ENCODE data around the gene DBET. TPM values are rescaled to one million over a fixed set of nuclear protein-coding genes. Genes with fewer than 3 reads are reported as not detected.
"Not testable (repeated sequence)": the region's sequence is repeated elsewhere in the genome, so short reads cannot be mapped to it uniquely, and the experiment has no call there.

The DBET gene
- total RNA-seq, 1 donor from 2014 or later, result not detected

GRCh38 chr4:190110570-190111295 lies 46.4 kb downstream of the DBET start:
- DNase-seq (ENCODE audit: missing footprints); ATAC-seq; intact Hi-C loops (cut with DNase I): not testable (repeated sequence)

DNA sequence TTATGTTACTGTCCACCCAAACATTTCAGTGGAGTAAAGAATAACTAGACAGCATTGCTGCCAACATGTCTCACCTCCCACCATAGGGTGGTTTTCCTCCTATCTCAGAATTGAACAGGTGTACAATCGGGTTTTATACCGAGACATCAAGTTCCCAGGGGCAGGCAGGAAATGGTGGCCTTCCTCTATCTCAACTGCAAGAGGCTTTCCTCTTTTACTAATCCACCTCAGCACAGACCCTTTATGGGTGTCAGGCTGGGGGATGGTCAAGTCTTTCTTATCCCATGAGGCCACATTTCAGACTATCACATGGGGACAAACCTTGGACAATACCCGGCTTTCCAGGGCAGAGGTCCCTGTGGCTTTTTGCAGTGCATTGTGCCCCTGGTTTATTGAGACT lies 48.6 kb downstream of the DBET start:
- DNase-seq (ENCODE audit: missing footprints); intact Hi-C loops (cut with DNase I); ATAC-seq: not testable (repeated sequence)

- DNase-seq (ENCODE audit: missing footprints); intact Hi-C loops (cut with DNase I); ATAC-seq: not testable (repeated sequence)
Observed at GRCh38 chr4:190114991-190115390, 50.7 kb downstream of the DBET start.

Other genes with a start within 250 kb of the DBET start
- 38.4 TPM for gene FRG1, start 123.6 kb upstream of the DBET start, total RNA-seq
- not detected for gene FRG2, start 37.2 kb upstream of the DBET start, total RNA-seq
- not detected for gene DUX4, start 109.3 kb downstream of the DBET start, total RNA-seq